Measurements from ENCODE around the gene DIPK1B.

Gene DIPK1B

GRCh38 chr9:136678624-136679023 is 33.7 kb upstream of the DIPK1B start:
- H3K4me3 ChIP-seq (ENCODE audit: control insufficient read depth, low read depth, low read length) = no peak overlapping the region
- no peak for TF ChIP-seq CTCF (conservative IDR thresholded peaks at IDR 0.05; ENCODE audit: control insufficient read depth, insufficient read depth, low read depth, low read length)
- DNase-seq (ENCODE audit: low read depth) = no peak

GRCh38 chr9:136679431-136679941 is 32.9 kb upstream of the DIPK1B start:
- no peak overlapping the region for H3K4me3 ChIP-seq (ENCODE audit: control insufficient read depth, low read depth, low read length)
- TF ChIP-seq CTCF (conservative IDR thresholded peaks at IDR 0.05; ENCODE audit: control insufficient read depth, insufficient read depth, low read depth, low read length) = no peak
- no peak for DNase-seq (ENCODE audit: low read depth)

- TF ChIP-seq CTCF (conservative IDR thresholded peaks at IDR 0.05; ENCODE audit: control insufficient read depth, insufficient read depth, low read depth, low read length) = no peak
- no peak overlapping the region for H3K4me3 ChIP-seq (ENCODE audit: control insufficient read depth, low read depth, low read length)
- DNase-seq (ENCODE audit: low read depth) = no peak
Observed at GRCh38 chr9:136681029-136681428, 31.3 kb upstream of the DIPK1B start.

- DNase-seq (ENCODE audit: low read depth) = no peak
- TF ChIP-seq CTCF (conservative IDR thresholded peaks at IDR 0.05; ENCODE audit: control insufficient read depth, insufficient read depth, low read depth, low read length) = no peak
- H3K4me3 ChIP-seq (ENCODE audit: control insufficient read depth, low read depth, low read length) = no peak overlapping the region
Observed at GRCh38 chr9:136681945-136682699, 30.2 kb upstream of the DIPK1B start.

GRCh38 chr9:136682710-136683109 is 29.7 kb upstream of the DIPK1B start:
- DNase-seq (ENCODE audit: low read depth) = no peak
- no peak overlapping the region for H3K4me3 ChIP-seq (ENCODE audit: control insufficient read depth, low read depth, low read length)
- TF ChIP-seq CTCF (conservative IDR thresholded peaks at IDR 0.05; ENCODE audit: control insufficient read depth, insufficient read depth, low read depth, low read length) = no peak

- no peak for DNase-seq (ENCODE audit: low read depth)
- TF ChIP-seq CTCF (conservative IDR thresholded peaks at IDR 0.05; ENCODE audit: control insufficient read depth, insufficient read depth, low read depth, low read length) = no peak
- no peak overlapping the region for H3K4me3 ChIP-seq (ENCODE audit: control insufficient read depth, low read depth, low read length)
Observed at GRCh38 chr9:136683173-136683745, 29.1 kb upstream of the DIPK1B start.

All from fibroblast of mammary gland (primary cell).